ENCODE data around the gene BRD8.

DNA sequence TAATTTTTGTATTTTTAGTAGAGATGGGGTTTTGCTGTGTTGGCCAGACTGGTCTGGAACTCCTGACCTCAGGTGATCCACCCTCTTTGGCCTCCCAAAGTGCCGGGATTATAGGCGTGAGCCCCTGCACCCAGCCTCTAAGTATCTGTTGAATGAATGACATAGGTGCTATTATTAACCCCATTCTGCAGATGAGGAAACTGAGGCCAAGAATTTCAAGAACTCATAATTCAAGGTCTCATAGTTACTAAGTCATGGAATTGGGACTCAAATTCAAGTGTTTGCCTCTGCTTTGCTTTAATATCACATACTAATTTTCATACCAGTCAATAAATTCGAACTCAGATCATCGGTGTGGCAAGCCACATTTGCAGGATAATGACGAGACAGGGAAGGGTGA lies 2.4 kb upstream of the BRD8 start:
- TF ChIP-seq, protein P1, sequence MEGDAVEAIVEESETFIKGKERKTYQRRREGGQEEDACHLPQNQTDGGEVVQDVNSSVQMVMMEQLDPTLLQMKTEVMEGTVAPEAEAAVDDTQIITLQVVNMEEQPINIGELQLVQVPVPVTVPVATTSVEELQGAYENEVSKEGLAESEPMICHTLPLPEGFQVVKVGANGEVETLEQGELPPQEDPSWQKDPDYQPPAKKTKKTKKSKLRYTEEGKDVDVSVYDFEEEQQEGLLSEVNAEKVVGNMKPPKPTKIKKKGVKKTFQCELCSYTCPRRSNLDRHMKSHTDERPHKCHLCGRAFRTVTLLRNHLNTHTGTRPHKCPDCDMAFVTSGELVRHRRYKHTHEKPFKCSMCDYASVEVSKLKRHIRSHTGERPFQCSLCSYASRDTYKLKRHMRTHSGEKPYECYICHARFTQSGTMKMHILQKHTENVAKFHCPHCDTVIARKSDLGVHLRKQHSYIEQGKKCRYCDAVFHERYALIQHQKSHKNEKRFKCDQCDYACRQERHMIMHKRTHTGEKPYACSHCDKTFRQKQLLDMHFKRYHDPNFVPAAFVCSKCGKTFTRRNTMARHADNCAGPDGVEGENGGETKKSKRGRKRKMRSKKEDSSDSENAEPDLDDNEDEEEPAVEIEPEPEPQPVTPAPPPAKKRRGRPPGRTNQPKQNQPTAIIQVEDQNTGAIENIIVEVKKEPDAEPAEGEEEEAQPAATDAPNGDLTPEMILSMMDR (IDR thresholded peaks at IDR 0.05; ENCODE audit: borderline replicate concordance, extremely low read depth, low read length, poor library complexity, severe bottlenecking) = no peak
- TF ChIP-seq EZH2 (IDR thresholded peaks at IDR 0.05; ENCODE audit: borderline replicate concordance, low read depth, low read length, severe bottlenecking) = no peak
